K562 (cell line): ENCODE results near the gene SERPINB12. TPM values are rescaled to one million over a fixed set of nuclear protein-coding genes. Genes with fewer than 3 reads are reported as not detected.

Experiments
- ATAC-seq: fragments of 200-7000 bp; cut with Tn5 transposase; 3 replicates; pipeline ENCODE4 v1.9.1; 2020; ENCODE audit warnings: moderate library complexity
- BruUV-seq: library from RNA; stranded (reverse); fragments of 400-500 nt; replicated peaks from 2 replicates; lab custom pipeline; 2021; lab: Mats Ljungman, UMichigan
- CTCF ChIA-PET: fragments of 300-600 bp; formaldehyde crosslinking; extraction: SDS; loops from one replicate; lab custom pipeline; 2021; ENCODE audit warnings: low intra/inter-chr PET ratio; lab: Yijun Ruan, JAX
- POLR2A ChIA-PET: fragments of 300-600, 350-650 bp; sonication (Branson Sonifier 250); formaldehyde crosslinking; extraction: SDS; loops from one replicate; lab custom pipeline; 2021; ENCODE audit warnings: antibody characterized with exemption, inconsistent platforms; lab: Yijun Ruan, JAX
- DNase-seq, 4 experiments: peaks; one replicate each; pipeline versions ENCODE4 v3.0.0 to v3.0.0-alpha.2; 2011 to 2018; ENCODE audit warnings: low spot score in 3 of 4, mixed read lengths in 3 of 4; ENCODE audit errors: extremely low read depth in 1 of 4
- FAIRE-seq: peaks from 2 replicates; lab custom pipeline; 2011; peaks lifted over from hg19 to GRCh38; lab: Jason Lieb, UNC
- H2AFZ ChIP-seq: 2 replicates; pipeline ENCODE4 v1.6.0; 2011; ENCODE audit warnings: low read depth, low read length, control low read depth, inconsistent platforms
- H3K27ac ChIP-seq: fragments of 200-600 bp; 3 replicates; pipeline ENCODE4 v1.8.0; 2011; ENCODE audit warnings: low read depth, mild to moderate bottlenecking, control low read depth, inconsistent platforms, low read length, moderate library complexity, mixed read lengths; ENCODE audit errors: extremely low read depth
- H3K27me3 ChIP-seq, 2 experiments: fragments of 300-600 bp in 1 of 2; 2 replicates in 1 of 2; 3 replicates in 1 of 2; pipeline versions ENCODE4 v1.6.0 to v1.8.0; 2011; ENCODE audit warnings: inconsistent platforms in 2 of 2, low read length in 2 of 2, mild to moderate bottlenecking in 1 of 2, mixed read lengths in 1 of 2, moderate library complexity in 1 of 2; ENCODE audit not compliant: control insufficient read depth in 2 of 2, insufficient read depth in 2 of 2
- H3K36me3 ChIP-seq: fragments of 300-600 bp; 3 replicates; pipeline ENCODE4 v1.8.0; 2011; ENCODE audit warnings: mild to moderate bottlenecking, low read length, inconsistent platforms; ENCODE audit not compliant: control insufficient read depth, insufficient read depth
- H3K4me1 ChIP-seq, 2 experiments: fragments of 200-600 bp in 1 of 2; replicated peaks in 1 of 2; 2 replicates in 1 of 2; 3 replicates in 1 of 2; pipeline versions ENCODE4 v1.5.1 to v1.8.0; 2011; ENCODE audit warnings: inconsistent platforms in 2 of 2, low read length in 2 of 2, mild to moderate bottlenecking in 1 of 2, mixed read lengths in 1 of 2, moderate library complexity in 1 of 2; ENCODE audit not compliant: control insufficient read depth in 2 of 2, insufficient read depth in 2 of 2
- H3K4me2 ChIP-seq: 2 replicates; pipeline ENCODE4 v1.6.1; 2011; ENCODE audit warnings: low read length, control low read depth, inconsistent platforms, mixed read lengths; ENCODE audit not compliant: insufficient read depth
- H3K4me3 ChIP-seq: fragments of 200-600 bp; sonication (generic), shearing (Covaris generic); 2 replicates; pipeline ENCODE4 v1.5.1; 2016; ENCODE audit warnings: control low read depth, inconsistent platforms
- H3K79me2 ChIP-seq: fragments of 200-600 bp; 3 replicates; pipeline ENCODE4 v1.8.0; 2011; ENCODE audit warnings: low read length, inconsistent platforms; ENCODE audit not compliant: control insufficient read depth, insufficient read depth
- H3K9ac ChIP-seq, 2 experiments: 2 replicates each; pipeline versions ENCODE4 v1.6.0 to v1.6.1; 2011; ENCODE audit warnings: low read depth in 2 of 2, low read length in 2 of 2, control low read depth in 1 of 2, inconsistent platforms in 1 of 2, mild to moderate bottlenecking in 1 of 2, mixed read lengths in 1 of 2; ENCODE audit not compliant: insufficient read depth in 1 of 2
- H3K9me1 ChIP-seq: one replicate; pipeline ENCODE4 v1.6.0; 2011; ENCODE audit warnings: inconsistent platforms, mild to moderate bottlenecking, low read length, moderate library complexity; ENCODE audit not compliant: control insufficient read depth, insufficient read depth
- H3K9me3 ChIP-seq: replicated peaks from 2 replicates; pipeline ENCODE4 v1.5.1; 2011; ENCODE audit warnings: low read depth, low read length, inconsistent platforms; ENCODE audit not compliant: control insufficient read depth, insufficient read depth
- H4K20me1 ChIP-seq: replicated peaks from 2 replicates; pipeline ENCODE4 v1.6.1; 2011; ENCODE audit warnings: low read length, inconsistent platforms, mixed read lengths; ENCODE audit not compliant: control insufficient read depth, insufficient read depth
- ATF3 ChIP-seq, 2 experiments: fragments of 450-650 bp in 1 of 2; sonication (generic) in 1 of 2; formaldehyde crosslinking in 1 of 2; IDR thresholded peaks in 1 of 2; conservative IDR thresholded peaks in 1 of 2; 2 replicates each; pipeline versions ENCODE4 v1.6.1 to v1.8.1; 2016 to 2023; ENCODE audit warnings: mild to moderate bottlenecking in 2 of 2, moderate library complexity in 2 of 2, inconsistent platforms in 1 of 2, missing genetic modification reagents in 1 of 2
- CCNT2 ChIP-seq: IDR thresholded peaks from 2 replicates; pipeline ENCODE4 v1.6.1; 2011; ENCODE audit warnings: borderline replicate concordance, low read depth, mild to moderate bottlenecking, moderate library complexity, mixed read lengths, low read length; ENCODE audit not compliant: insufficient read length; ENCODE audit errors: extremely low read depth
- HDAC6 ChIP-seq: IDR thresholded peaks from 2 replicates; pipeline ENCODE4 v1.6.1; 2012; ENCODE audit warnings: low read depth, mild to moderate bottlenecking, control low read depth, inconsistent platforms, low read length, moderate library complexity
- MCM7 ChIP-seq, 2 experiments: fragments of 450-650 bp; IDR thresholded peaks; 2 replicates each; pipeline ENCODE4 v1.6.1; 2016 to 2018
- NR2F6 ChIP-seq: fragments of 450-650 bp; formaldehyde crosslinking; IDR thresholded peaks from 2 replicates; pipeline ENCODE4 v1.4.0; 2020; ENCODE audit warnings: mild to moderate bottlenecking
- RBM14 ChIP-seq: fragments of 200-400 bp; formaldehyde crosslinking; IDR thresholded peaks from 2 replicates; pipeline ENCODE4 v1.6.1; 2018; ENCODE audit warnings: low read depth, mild to moderate bottlenecking, low read length, moderate library complexity, borderline replicate concordance; ENCODE audit not compliant: insufficient read depth
- SFPQ ChIP-seq: fragments of 200-400 bp; formaldehyde crosslinking; IDR thresholded peaks from 2 replicates; pipeline ENCODE4 v1.6.1; 2017; ENCODE audit warnings: mild to moderate bottlenecking, low read depth, low read length, moderate library complexity
- SRSF3 ChIP-seq: fragments of 200-400 bp; formaldehyde crosslinking; IDR thresholded peaks from 2 replicates; pipeline ENCODE4 v1.6.1; 2016; ENCODE audit warnings: mild to moderate bottlenecking, low read length, moderate library complexity; ENCODE audit not compliant: insufficient read depth
- ZNF778 ChIP-seq: fragments of 450-650 bp; formaldehyde crosslinking; IDR thresholded peaks from 2 replicates; pipeline ENCODE4 v1.4.0; 2020; ENCODE audit warnings: mild to moderate bottlenecking, moderate library complexity
- WGBS: fragments of 100-300 bp; shearing (Covaris generic); methylation state at CpG from one replicate; pipeline ENCODE4 v1.1.6; 2016; ENCODE audit warnings: low coverage, mixed read lengths; ENCODE audit not compliant: insufficient coverage; ENCODE audit errors: missing lambda C conversion rate; 5-methylcytosine and 5-hydroxymethylcytosine counted together
- in situ Hi-C: fragments of 300-500 bp; cut with MboI; formaldehyde crosslinking; loops from 4 replicates; pipeline ENCODE4 v1.15.0; 2018; ENCODE audit warnings: inconsistent platforms, mixed read lengths
- intact Hi-C: fragments of 100-400 bp; cut with micrococcal nuclease; formaldehyde crosslinking; loops from 2 replicates; pipeline ENCODE4 v1.14.2; 2022
- polyA plus RNA-seq, 8 experiments: library from polyadenylated mRNA; depleted of rRNA in 4 of 8; stranded (reverse) in 5 of 8; unstranded in 3 of 8; fragments of >200 nt; fragmentation: Nextera tagmentation in 2 of 8; fragmentation: Illumina TruSeq in 1 of 8; extraction: Ambion mirVana in 2 of 8; extraction: Trizol in 1 of 8; gene quantifications; 2 replicates each; pipeline versions ENCODE4 v1.2.1 to v1.2.3, GENCODE V29; 2011 to 2014; ENCODE audit warnings: inconsistent platforms in 1 of 8, missing spikeins in 1 of 8
- total RNA-seq, 7 experiments: library from RNA; depleted of rRNA in 6 of 7; stranded (reverse); fragments of >200 nt in 6 of 7; fragmentation: Illumina TruSeq in 2 of 7; extraction: Trizol in 2 of 7; gene quantifications; 2 replicates each; pipeline versions ENCODE4 v1.2.1 to v1.2.3, GENCODE V29; 2011 to 2021; ENCODE audit warnings: low replicate concordance in 1 of 7

Gene SERPINB12
- total and polyA plus RNA-seq, 9 of the 15 experiments (the other 6 are each of a cell fraction or from before 2014, with no cell fraction given): not detected

GRCh38 chr18:63534615-63535014 is 7.6 kb upstream of the SERPINB12 start:
- FAIRE-seq (no peak), ATAC-seq (no peak), DNase-seq (no peak)
- 0% methylated on average over 4 of the region's 4 CpGs for WGBS
- H2AFZ ChIP-seq: no peak overlapping the region
- H3K9me3 ChIP-seq: no peaks in the 10 kb centered on the region
- H3K4me3 ChIP-seq: no peak overlapping the region
- intact Hi-C loops: no loop called here
- in situ Hi-C loops: no loop called here
- no peaks in the 10 kb centered on the region for H4K20me1 ChIP-seq
- H3K27me3 ChIP-seq: no peaks in the 10 kb centered on the region
- no peak overlapping the region for H3K9ac ChIP-seq
- no peak overlapping the region for H3K4me2 ChIP-seq
- no peaks in the 10 kb centered on the region for H3K4me1 ChIP-seq
- H3K79me2 ChIP-seq: no peaks in the 10 kb centered on the region
- no peak overlapping the region for H3K27ac ChIP-seq
- POLR2A ChIA-PET: no interaction called here
- H3K36me3 ChIP-seq: no peaks in the 10 kb centered on the region
- BruUV-seq: no TSS peak
- CTCF ChIA-PET: no interaction called here
- TF ChIP-seq CCNT2: no peak
- no peak for TF ChIP-seq MCM7 (IDR thresholded peaks at IDR 0.05)
- no peak for TF ChIP-seq NR2F6 (CRISPR knock-in tag)
- TF ChIP-seq ATF3 (IDR thresholded peaks at IDR 0.05): no peak
- TF ChIP-seq ATF3 (CRISPR knock-in tag; conservative IDR thresholded peaks at IDR 0.05): no peak
- TF ChIP-seq SFPQ: no peak
- TF ChIP-seq SRSF3: no peak
- TF ChIP-seq HDAC6: no peak
- no peak for TF ChIP-seq ZNF778
- TF ChIP-seq RBM14: no peak
- H3K9me1 ChIP-seq: no peaks in the 10 kb centered on the region
